Naive thymus-derived CD8-positive, alpha-beta T cell (primary cell): ENCODE measurements around the gene FPR3. TPM values are rescaled to one million over a fixed set of nuclear protein-coding genes. Genes with fewer than 3 reads are reported as not detected.
A peak's percentile ranks its signal among the peaks of the same experiment; 100 is the strongest.

Experiments
- ATAC-seq, 2 donors: fragments of 150-1000 bp; cut with Tn5 transposase in 1 of 2; sonication (Bioruptor Pico), chemical (Tn5 transposase) in 1 of 2; 1 replicate in 1 of 2; 2 replicates in 1 of 2; pipeline ENCODE4 v1.10.0; 2021; ENCODE audit warnings: mild to moderate bottlenecking in 2 of 2, moderate library complexity in 2 of 2
- POLR2A ChIA-PET: fragments of 350-600 bp; sonication (Branson Sonifier 250); formaldehyde crosslinking; loops from one replicate; lab custom pipeline; 2021; ENCODE audit warnings: antibody characterized with exemption; lab: Charles Lee
- DNase-seq, 10 donors: peaks; one replicate each; pipeline versions ENCODE4 v3.0.0 to v3.0.0-alpha.2; 2020 to 2022
- H3K27ac Mint-ChIP-seq, 10 donors: one replicate each; pipeline ENCODE4 v1.8.0; 2020 to 2022; ENCODE audit warnings: mild to moderate bottlenecking in 10 of 10, mixed read lengths in 10 of 10, moderate library complexity in 4 of 10, inconsistent platforms in 1 of 10
- H3K27me3 Mint-ChIP-seq, 5 donors: one replicate each; pipeline ENCODE4 v1.8.0; 2021 to 2022; ENCODE audit warnings: mixed read lengths in 5 of 5
- H3K36me3 Mint-ChIP-seq, 3 donors: one replicate each; pipeline ENCODE4 v1.8.0; 2020 to 2022; ENCODE audit warnings: mixed read lengths in 3 of 3, mild to moderate bottlenecking in 2 of 3, inconsistent platforms in 1 of 3
- H3K4me1 Mint-ChIP-seq, 4 donors: one replicate each; pipeline ENCODE4 v1.8.0; 2021 to 2022; ENCODE audit warnings: mixed read lengths in 4 of 4
- H3K4me3 Mint-ChIP-seq, 10 donors: one replicate each; pipeline ENCODE4 v1.8.0; 2020 to 2022; ENCODE audit warnings: mild to moderate bottlenecking in 10 of 10, mixed read lengths in 10 of 10, moderate library complexity in 6 of 10, inconsistent platforms in 1 of 10
- H3K9me3 Mint-ChIP-seq, 9 donors: one replicate each; pipeline ENCODE4 v1.8.0; 2020 to 2022; ENCODE audit warnings: mixed read lengths in 9 of 9, mild to moderate bottlenecking in 3 of 9, inconsistent platforms in 1 of 9, moderate library complexity in 1 of 9
- polyA plus RNA-seq, 3 donors: library from polyadenylated mRNA; unstranded; fragments of 300-500 nt; fragmentation: Illumina TruSeq; gene quantifications; one replicate each; pipeline ENCODE4 v1.2.3, GENCODE V29; 2021
- total RNA-seq, 8 experiments: library from RNA in 2 of 8; stranded (reverse) in 2 of 8; gene quantifications; one replicate each; pipeline ENCODE4 v1.2.3 and lab custom pipeline; 2021 to 2026

FPR3 gene
- total and polyA plus RNA-seq, 5 experiments from 2014 or later = 1.3 to 1.4 TPM; not detected in 3

DNA sequence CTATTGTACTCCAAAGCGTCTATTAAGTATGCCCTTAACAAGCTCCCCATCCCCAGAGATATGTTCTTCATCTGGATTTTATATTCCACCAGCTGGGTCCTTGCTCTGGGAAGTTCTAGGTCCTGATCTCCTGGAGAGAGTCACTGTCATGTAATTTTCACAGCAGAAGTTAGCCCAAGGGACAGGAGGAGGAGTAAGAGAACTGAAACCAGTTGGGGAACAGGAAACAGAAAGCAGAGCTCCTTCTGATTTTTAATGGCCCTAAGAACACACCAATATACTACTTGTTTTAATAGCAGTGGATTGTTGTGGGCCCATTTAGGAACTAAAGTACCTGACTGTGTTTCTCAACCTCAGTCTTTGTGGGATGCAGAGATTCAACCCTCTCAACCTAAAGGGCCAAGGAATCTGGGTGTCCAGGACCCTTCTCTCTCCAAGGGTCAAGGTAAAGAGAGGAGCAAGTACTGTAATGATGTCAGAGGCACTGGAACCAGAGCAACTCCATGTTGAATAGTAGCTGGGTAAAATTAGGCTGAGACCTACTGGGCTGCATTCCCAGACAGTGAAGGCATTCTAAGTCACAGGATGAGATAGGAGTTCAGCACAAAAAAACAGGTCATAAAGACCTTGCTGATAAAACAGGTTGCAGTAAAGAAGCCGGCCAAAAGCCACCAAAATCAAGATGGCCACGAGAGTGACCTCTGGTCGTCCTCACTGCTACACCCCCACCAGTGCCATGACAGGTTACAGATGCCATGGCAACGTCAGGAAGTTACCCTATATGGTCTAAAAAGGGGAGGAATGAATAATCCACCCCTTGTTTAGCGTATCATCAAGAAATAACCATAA, 8.1 kb upstream of the FPR3 start:
- H3K27ac Mint-ChIP-seq = no peak overlapping the region
- POLR2A ChIA-PET = no interaction called here

DNA sequence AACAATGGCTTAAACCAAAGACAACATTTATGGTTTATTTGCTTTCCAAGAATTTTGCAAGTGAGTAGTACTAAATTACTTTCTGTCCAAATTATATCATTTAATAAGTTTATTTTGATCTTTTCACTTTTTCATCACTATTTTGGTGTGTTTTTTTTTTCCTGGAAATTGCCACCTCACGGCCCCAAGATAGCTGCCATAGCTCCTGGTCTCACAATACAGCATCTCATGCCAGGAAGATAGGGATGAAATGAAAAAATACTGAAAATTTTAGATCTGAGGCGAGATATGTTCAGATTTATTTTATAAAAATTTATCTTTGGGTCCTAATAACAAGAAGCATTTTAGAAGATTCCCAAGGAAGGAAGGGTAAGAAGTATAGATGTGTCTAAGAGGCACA, 6.9 kb upstream of the FPR3 start:
- Mint-ChIP-seq H3K4me1 (no peaks in the 10 kb centered on the region), H3K36me3 (peaks cover 0 to 11% (median 0%) of the 10 kb centered on the region in 3 donors), H3K27me3 (peaks cover 3 to 32% (median 10%) of the 10 kb centered on the region in 5 donors), H3K4me3 (no peak overlapping the region), H3K9me3 (peaks cover 0 to 20% (median 4%) of the 10 kb centered on the region in 9 donors), H3K27ac (no peak overlapping the region)
- ATAC-seq (no peak), DNase-seq (no peak)
- POLR2A ChIA-PET = no interaction called here

More for the DNA sequence above, 8.1 kb upstream of the FPR3 start:
- Mint-ChIP-seq H3K36me3 (peaks cover 0 to 8% (median 0%) of the 10 kb centered on the region in 3 donors), H3K9me3 (peaks cover 0 to 16% (median 4%) of the 10 kb centered on the region in 9 donors), H3K27me3 (peaks cover 1 to 34% (median 9%) of the 10 kb centered on the region in 5 donors), H3K4me1 (no peaks in the 10 kb centered on the region), H3K4me3 (no peak overlapping the region)
- ATAC-seq = no peak
- DNase-seq = no peak

DNA sequence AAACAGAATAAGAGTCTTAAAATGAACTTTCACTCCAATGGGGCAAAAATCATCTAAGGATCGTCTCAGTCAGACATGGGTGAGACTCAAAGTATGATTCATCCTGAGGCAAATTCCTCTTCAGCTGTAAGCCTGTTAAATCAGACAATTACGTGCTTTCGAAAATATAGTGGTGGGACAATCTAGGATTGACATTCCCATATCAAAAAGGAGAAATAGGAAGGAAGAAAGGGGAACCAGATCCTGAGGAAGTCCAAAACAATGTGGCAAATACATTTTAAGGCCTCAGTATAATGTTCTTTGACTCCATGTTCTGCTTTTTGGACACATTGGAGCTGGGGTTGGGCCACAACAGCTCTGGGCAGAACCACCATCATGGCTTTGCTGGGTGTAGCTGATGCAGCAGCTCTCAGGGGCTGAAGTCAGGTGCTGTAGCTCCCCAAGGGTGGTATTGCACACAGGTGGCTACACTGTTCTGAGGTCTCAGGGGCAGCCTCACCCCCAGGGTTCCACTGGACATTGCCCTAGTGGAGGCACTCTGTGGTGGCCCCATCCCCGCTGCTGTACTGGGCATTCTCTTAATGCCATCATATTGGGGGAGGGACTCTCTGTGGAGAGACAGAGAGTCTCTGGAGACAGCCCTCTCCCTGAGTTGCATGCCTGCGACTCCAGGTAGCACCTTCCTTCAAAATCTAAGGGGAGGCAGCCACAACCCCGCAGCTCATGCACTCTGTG, 5.7 kb upstream of the FPR3 start:
- no peak overlapping the region for H3K4me3 Mint-ChIP-seq
- POLR2A ChIA-PET = no interaction called here
- H3K27me3 Mint-ChIP-seq = peaks cover 3 to 32% (median 10%) of the 10 kb centered on the region in 5 donors
- H3K4me1 Mint-ChIP-seq = no peaks in the 10 kb centered on the region
- H3K27ac Mint-ChIP-seq = no peak overlapping the region
- no peak for DNase-seq
- H3K9me3 Mint-ChIP-seq = peaks cover 0 to 22% (median 4%) of the 10 kb centered on the region in 9 donors
- no peak for ATAC-seq
- H3K36me3 Mint-ChIP-seq = peaks cover 0 to 15% (median 0%) of the 10 kb centered on the region in 3 donors

DNA sequence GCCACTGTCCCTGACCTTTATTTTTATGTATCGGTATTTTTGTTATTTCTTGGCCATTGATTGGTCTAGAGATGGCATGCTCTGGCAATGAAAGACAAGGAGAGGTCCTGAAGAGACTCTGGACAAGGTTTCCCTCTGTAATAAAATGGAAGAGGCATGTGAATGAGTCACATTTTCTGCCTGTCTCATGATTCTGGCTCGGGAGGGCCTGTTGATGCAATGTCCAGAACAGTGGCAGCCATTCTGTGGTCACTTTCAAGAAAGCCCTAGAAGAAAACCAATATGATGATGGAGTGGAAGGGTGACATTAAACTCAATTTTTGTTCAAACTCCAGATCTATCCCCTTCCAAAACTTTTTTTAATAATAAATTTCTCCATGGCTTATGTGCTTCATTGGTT, 2.0 kb upstream of the FPR3 start:
- no peak overlapping the region for H3K27ac Mint-ChIP-seq
- peaks cover 0 to 19% (median 0%) of the 10 kb centered on the region in 3 donors for H3K36me3 Mint-ChIP-seq
- ATAC-seq (no peak), DNase-seq (no peak)
- H3K4me3 Mint-ChIP-seq = no peak overlapping the region
- H3K27me3 Mint-ChIP-seq = peaks cover 7 to 38% (median 12%) of the 10 kb centered on the region in 5 donors
- no peaks in the 10 kb centered on the region for H3K4me1 Mint-ChIP-seq
- peaks cover 0 to 39% (median 14%) of the 10 kb centered on the region in 9 donors for H3K9me3 Mint-ChIP-seq
- POLR2A ChIA-PET = interaction anchor here (0.6 kb wide), 1 partner anchor 523 kb away, joined by 3 read pairs; no protein-coding TSS in a partner anchor

DNA sequence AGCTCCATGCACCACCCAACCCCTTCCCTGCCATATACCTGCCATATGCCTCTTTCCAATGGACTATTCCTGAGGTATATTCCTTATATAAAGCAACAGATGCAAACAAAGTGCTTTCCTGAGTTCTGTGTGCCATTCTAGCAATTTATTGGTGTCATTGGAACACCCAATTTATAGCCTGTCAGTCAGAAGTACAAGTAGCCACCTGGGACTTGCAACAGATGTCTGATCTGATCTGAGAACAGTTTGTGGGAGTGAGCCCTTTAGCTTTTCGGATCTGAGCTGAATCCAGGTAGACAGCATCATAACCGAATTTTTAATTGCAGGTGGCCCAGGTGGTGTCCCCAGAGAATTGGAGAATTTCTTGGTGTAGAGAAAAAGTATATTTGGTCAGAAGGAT, 963 bp upstream of the FPR3 start:
- Mint-ChIP-seq H3K27ac (no peak overlapping the region), H3K4me1 (no peaks in the 10 kb centered on the region), H3K36me3 (peaks cover 0 to 24% (median 3%) of the 10 kb centered on the region in 3 donors), H3K27me3 (peaks cover 8 to 37% (median 12%) of the 10 kb centered on the region in 5 donors), H3K4me3 (no peak overlapping the region), H3K9me3 (peaks cover 0 to 42% (median 16%) of the 10 kb centered on the region in 9 donors)
- no peak for DNase-seq
- ATAC-seq = no peak
- POLR2A ChIA-PET = no interaction called here

DNA sequence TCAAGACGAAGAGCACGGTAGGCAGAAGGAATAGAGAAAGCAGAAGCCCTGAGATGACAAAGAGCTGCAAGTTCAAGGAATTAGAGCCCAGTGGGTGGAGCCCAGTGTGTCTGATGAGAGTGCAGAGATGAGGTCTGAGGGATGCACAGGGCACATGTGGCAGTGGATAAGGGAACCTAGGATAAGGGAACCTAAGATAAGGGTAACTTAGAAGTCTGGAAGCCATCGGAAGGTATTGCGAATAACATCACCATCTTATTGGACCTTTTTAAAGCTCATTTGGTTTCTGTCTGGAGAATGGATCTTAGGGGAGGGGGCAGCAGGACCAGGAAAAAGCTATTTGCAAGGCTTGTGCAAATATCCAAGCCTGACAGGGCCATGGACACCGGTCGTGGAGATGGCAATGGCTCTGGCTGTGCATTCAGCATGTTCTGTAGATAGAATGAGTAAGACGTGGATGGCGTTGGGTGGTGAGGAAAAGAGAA, 1.3 kb downstream of the FPR3 start:
- Mint-ChIP-seq H3K9me3 (peaks cover 0 to 56% (median 16%) of the 10 kb centered on the region in 9 donors), H3K4me1 (peaks cover 0 to 1% (median 0%) of the 10 kb centered on the region in 4 donors), H3K27ac (no peak overlapping the region), H3K4me3 (no peak overlapping the region), H3K27me3 (peaks cover 8 to 33% (median 12%) of the 10 kb centered on the region in 5 donors), H3K36me3 (peaks cover 0 to 30% (median 3%) of the 10 kb centered on the region in 3 donors)
- POLR2A ChIA-PET = no interaction called here
- DNase-seq (no peak), ATAC-seq (no peak)

DNA sequence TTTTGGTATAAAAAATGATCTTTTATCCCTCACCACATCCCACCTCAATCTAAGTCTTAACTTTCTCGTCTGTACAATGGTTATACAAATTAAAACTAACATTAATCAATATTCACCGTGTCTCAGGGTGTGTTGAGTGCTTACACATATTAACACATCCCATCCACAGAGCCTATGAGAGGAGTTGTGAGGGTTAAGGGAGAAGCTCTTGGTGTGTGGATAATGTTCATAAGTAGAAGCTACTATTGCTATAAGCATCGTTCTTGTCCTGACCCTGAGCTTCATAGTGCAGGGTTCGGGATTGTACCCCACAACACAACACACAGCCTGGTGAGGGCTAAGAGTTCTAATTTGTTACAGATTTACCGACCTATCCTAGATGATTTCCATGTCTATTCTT, 2.5 kb downstream of the FPR3 start:
- ATAC-seq (no peak), DNase-seq (no peak)
- peaks cover 0 to 1% (median 0%) of the 10 kb centered on the region in 4 donors for H3K4me1 Mint-ChIP-seq
- no peak overlapping the region for H3K27ac Mint-ChIP-seq
- H3K27me3 Mint-ChIP-seq = peaks cover 8 to 28% (median 10%) of the 10 kb centered on the region in 5 donors
- H3K36me3 Mint-ChIP-seq = peaks cover 0 to 30% (median 3%) of the 10 kb centered on the region in 3 donors
- POLR2A ChIA-PET = no interaction called here
- peaks cover 0 to 66% (median 14%) of the 10 kb centered on the region in 9 donors for H3K9me3 Mint-ChIP-seq
- no peak overlapping the region for H3K4me3 Mint-ChIP-seq

DNA sequence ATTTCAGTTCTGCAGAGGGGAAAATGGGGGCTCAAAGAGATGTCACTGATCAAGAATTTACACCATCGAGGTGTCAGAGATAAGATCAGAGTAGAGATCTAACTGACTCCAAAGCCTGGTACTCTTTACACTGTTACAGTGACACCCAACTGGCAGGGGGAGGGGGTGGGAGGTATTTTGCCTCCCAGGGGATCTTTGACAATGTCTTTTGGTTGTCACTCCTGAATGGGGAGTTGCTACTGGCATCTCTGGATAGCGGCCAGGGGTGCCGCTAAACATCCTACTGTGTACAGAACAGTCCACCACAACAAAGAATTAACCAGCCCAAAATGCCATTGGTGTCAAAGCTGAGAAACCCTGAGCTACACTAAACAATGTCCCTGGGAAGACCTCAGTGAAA, 3.1 kb downstream of the FPR3 start:
- Mint-ChIP-seq H3K4me1 (peaks cover 0 to 1% (median 0%) of the 10 kb centered on the region in 4 donors), H3K9me3 (peaks cover 0 to 66% (median 12%) of the 10 kb centered on the region in 9 donors)

DNA sequence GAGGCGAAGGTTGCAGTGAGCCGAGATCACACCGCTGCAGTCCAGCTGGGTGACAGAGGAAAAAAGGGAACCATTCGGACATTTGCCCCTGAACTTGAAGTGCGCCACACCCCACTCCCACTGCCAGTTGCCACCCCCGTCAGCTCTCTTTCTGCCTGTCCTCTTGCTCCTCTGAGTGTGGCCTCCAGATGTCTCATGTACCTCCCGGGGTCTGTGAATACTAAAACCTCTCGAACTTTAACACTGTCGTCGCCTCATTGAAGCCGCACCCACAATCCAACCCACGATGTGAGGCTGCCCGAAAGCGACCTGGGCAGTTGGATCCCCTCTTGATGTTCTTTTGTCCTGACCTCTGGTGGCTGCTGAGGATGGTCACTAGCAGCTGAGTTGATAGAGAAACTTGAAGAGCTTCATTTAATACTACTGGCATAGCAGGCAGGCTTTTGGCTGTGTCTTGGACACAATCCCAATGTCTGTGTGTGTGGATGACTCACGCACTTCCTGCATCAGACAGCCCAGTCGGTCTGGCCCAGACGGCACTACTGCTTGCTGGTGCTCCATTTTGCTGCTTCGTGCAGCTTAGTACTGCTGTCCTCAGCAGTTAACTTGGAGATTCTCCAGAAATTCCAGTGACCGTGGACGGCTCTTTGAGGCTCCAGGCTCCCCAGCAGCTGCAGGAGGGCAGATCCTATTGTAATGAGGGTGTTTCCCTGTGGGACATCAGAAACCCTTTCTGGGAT, 4.2 kb downstream of the FPR3 start:
- Mint-ChIP-seq H3K36me3 (peaks cover 0 to 27% (median 3%) of the 10 kb centered on the region in 3 donors), H3K9me3 (peaks cover 0 to 68% (median 12%) of the 10 kb centered on the region in 9 donors), H3K27ac (no peak overlapping the region), H3K27me3 (peaks cover 6 to 28% (median 10%) of the 10 kb centered on the region in 5 donors), H3K4me3 (no peak overlapping the region), H3K4me1 (peaks cover 0 to 5% (median 0%) of the 10 kb centered on the region in 4 donors)
- POLR2A ChIA-PET = no interaction called here
- DNase-seq (no peak), ATAC-seq (no peak)

More for the DNA sequence above, 3.1 kb downstream of the FPR3 start:
- Mint-ChIP-seq H3K27ac (no peak overlapping the region), H3K4me3 (no peak overlapping the region), H3K36me3 (peaks cover 0 to 27% (median 3%) of the 10 kb centered on the region in 3 donors), H3K27me3 (peaks cover 8 to 28% (median 10%) of the 10 kb centered on the region in 5 donors)
- ATAC-seq (no peak), DNase-seq (no peak)
- POLR2A ChIA-PET = no interaction called here

DNA sequence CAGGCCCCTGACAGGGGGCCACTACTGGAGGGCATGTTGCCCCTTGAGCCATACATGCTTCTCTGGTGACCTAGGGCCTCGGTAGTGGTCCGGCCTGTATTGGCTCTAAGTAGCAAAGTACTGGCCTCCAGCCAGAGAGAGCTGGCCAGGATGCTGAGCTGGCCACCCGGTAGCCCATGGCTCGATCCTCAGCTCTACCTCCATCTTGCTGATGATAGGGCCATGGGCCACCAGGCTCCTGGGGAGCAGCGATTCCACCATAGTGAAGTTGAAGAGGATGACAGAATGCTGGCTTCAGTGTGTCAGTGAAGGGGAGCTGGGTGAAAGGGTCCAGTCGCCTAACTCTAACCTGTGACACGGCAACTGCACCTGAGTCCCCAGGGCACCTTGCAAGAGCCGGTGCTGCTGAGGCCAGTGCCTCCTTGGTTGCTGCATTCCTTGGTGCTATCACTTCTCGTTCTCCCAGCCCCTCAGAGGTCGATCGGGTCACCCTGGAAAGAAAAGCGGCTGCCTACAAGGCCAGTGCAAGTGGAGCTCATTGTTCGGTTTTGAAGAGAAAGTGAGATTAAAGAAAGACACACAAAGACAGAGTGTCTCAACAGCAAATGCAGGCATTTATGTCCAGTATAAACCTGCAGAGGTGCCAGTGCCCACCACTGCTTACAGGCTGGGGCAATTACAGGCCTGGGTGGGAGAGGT, 5.0 kb downstream of the FPR3 start:
- DNase-seq = no peak
- Mint-ChIP-seq H3K27me3 (peaks cover 6 to 28% (median 10%) of the 10 kb centered on the region in 5 donors), H3K36me3 (peaks cover 0 to 33% (median 3%) of the 10 kb centered on the region in 3 donors), H3K4me1 (peaks cover 0 to 5% (median 0%) of the 10 kb centered on the region in 4 donors), H3K9me3 (peaks cover 0 to 68% (median 16%) of the 10 kb centered on the region in 9 donors), H3K27ac (peak overlapping the region in 1 of 10 donors; percentile 35), H3K4me3 (no peak overlapping the region)
- no peak for ATAC-seq
- POLR2A ChIA-PET = no interaction called here

DNA sequence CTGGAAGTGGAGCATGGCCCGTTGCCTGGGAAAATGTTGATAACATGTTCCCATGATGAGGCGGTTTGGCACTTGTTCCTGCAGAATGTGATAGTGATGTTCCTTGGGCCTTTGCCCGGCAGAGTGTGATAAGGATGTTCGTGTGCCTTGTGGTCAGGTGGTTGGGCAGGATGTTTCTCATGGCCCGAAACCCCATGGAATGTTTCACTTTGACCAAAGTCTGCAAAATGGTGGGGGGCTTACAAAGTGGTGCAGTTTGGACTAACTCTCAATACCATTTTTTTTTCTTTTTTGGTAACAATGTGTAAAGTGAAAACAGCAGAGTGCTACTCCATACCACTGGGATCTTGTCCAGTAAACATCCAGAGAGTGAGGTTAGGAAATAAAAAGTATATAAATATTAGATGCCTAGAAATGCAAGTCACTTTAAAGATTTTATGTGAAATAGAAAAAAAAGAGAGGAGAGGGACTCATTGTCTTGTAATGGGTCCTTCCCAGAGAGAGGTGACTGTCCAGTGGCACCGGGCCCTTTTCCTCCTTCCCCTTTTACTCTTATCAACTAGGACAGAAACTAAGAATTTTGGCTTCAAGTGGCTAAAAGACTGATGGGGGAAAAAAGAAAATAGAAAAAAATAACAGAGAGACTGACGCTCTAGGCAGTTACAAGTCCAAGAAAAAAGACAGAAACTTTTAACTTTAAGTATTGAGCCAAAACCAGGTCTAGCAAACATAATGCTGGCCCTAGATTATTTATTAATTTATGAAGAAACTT, 5.7 kb downstream of the FPR3 start:
- Mint-ChIP-seq H3K27ac (no peak overlapping the region), H3K4me3 (no peak overlapping the region), H3K9me3 (peaks cover 0 to 69% (median 17%) of the 10 kb centered on the region in 9 donors), H3K27me3 (peaks cover 6 to 27% (median 10%) of the 10 kb centered on the region in 5 donors), H3K36me3 (peaks cover 0 to 35% (median 3%) of the 10 kb centered on the region in 3 donors), H3K4me1 (peaks cover 0 to 5% (median 0%) of the 10 kb centered on the region in 4 donors)
- ATAC-seq = no peak
- POLR2A ChIA-PET = no interaction called here
- DNase-seq = no peak
